ENCODE results near the gene TMUB1. TPM values are rescaled to one million over a fixed set of nuclear protein-coding genes. Genes with fewer than 3 reads are reported as not detected.

The TMUB1 gene
- 10 to 100 TPM; 25.7 to 35.2 TPM for total RNA-seq

- no peak for TF ChIP-seq CTCF (IDR thresholded peaks at IDR 0.05)
- no peak for ATAC-seq (ENCODE audit: insufficient number of reproducible peaks, low FRiP score, low read depth)
- peaks cover 37 to 63% of the 10 kb centered on the region in 2 donors for H3K4me1 ChIP-seq (ENCODE audit: control insufficient read depth in 1 of 2, low read depth in 2 of 2)
These were observed at the start of gene TMUB1 for GRCh38 chr7:151083071-151083823. TMUB1 (minus strand) TSS chr7:151083493; CDS start chr7:151082563, 930 bp downstream.

GRCh38 chr7:151132461-151133205, 49.3 kb upstream of the TMUB1 start:
- H3K4me3 ChIP-seq = no peak overlapping the region
- no peaks in the 10 kb centered on the region for H3K27me3 ChIP-seq (replicated peaks; ENCODE audit: insufficient read depth)
- no peaks in the 10 kb centered on the region for H3K9me3 ChIP-seq
- no peak for TF ChIP-seq CTCF (IDR thresholded peaks at IDR 0.05)
- ATAC-seq (ENCODE audit: insufficient number of reproducible peaks, low FRiP score, low read depth) (no peak), DNase-seq (ENCODE audit: low spot score) (no peak)
- no peaks in the 10 kb centered on the region for H3K4me1 ChIP-seq (ENCODE audit: control insufficient read depth in 1 of 2, low read depth in 2 of 2)
- peaks cover 65% of the 10 kb centered on the region for H3K36me3 ChIP-seq
- no peak overlapping the region for H3K27ac ChIP-seq

More at GRCh38 chr7:151083071-151083823, at the start of gene TMUB1:
- no peaks in the 10 kb centered on the region for H3K9me3 ChIP-seq
- no peaks in the 10 kb centered on the region for H3K27me3 ChIP-seq (replicated peaks; ENCODE audit: insufficient read depth)
- no peaks in the 10 kb centered on the region for H3K36me3 ChIP-seq
- no peak for DNase-seq (ENCODE audit: low spot score)
- H3K4me3 ChIP-seq = peak within 1 kb of the TSS; percentile 98
- peak within 1 kb of the TSS; percentile 96 to 99 for H3K27ac ChIP-seq

GRCh38 chr7:151131592-151132293, 48.5 kb upstream of the TMUB1 start:
- no peaks in the 10 kb centered on the region for H3K9me3 ChIP-seq
- H3K27me3 ChIP-seq (replicated peaks; ENCODE audit: insufficient read depth) = no peaks in the 10 kb centered on the region
- no peak overlapping the region for H3K27ac ChIP-seq
- DNase-seq (ENCODE audit: low spot score) (no peak), ATAC-seq (ENCODE audit: insufficient number of reproducible peaks, low FRiP score, low read depth) (no peak)
- peaks cover 62% of the 10 kb centered on the region for H3K36me3 ChIP-seq
- H3K4me1 ChIP-seq (ENCODE audit: control insufficient read depth in 1 of 2, low read depth in 2 of 2) = no peaks in the 10 kb centered on the region
- TF ChIP-seq CTCF (IDR thresholded peaks at IDR 0.05) = no peak
- H3K4me3 ChIP-seq = no peak overlapping the region

GRCh38 chr7:151131224-151131591, 47.9 kb upstream of the TMUB1 start:
- no peak for DNase-seq (ENCODE audit: low spot score)
- no peaks in the 10 kb centered on the region for H3K27me3 ChIP-seq (replicated peaks; ENCODE audit: insufficient read depth)
- no peak overlapping the region for H3K27ac ChIP-seq
- H3K4me3 ChIP-seq = no peak overlapping the region
- no peak for ATAC-seq (ENCODE audit: insufficient number of reproducible peaks, low FRiP score, low read depth)
- H3K36me3 ChIP-seq = peaks cover 58% of the 10 kb centered on the region
- no peak for TF ChIP-seq CTCF (IDR thresholded peaks at IDR 0.05)
- H3K9me3 ChIP-seq = no peaks in the 10 kb centered on the region
- no peaks in the 10 kb centered on the region for H3K4me1 ChIP-seq (ENCODE audit: control insufficient read depth in 1 of 2, low read depth in 2 of 2)

GRCh38 chr7:151130741-151131157, 47.5 kb upstream of the TMUB1 start:
- Histone ChIP-seq H3K4me3 (no peak overlapping the region), H3K36me3 (peaks cover 54% of the 10 kb centered on the region), H3K27me3 (replicated peaks; ENCODE audit: insufficient read depth) (no peaks in the 10 kb centered on the region), H3K4me1 (ENCODE audit: control insufficient read depth in 1 of 2, low read depth in 2 of 2) (peaks cover 0 to under 1% of the 10 kb centered on the region in 2 donors), H3K9me3 (no peaks in the 10 kb centered on the region), H3K27ac (no peak overlapping the region)
- TF ChIP-seq CTCF (IDR thresholded peaks at IDR 0.05) = no peak
- no peak for ATAC-seq (ENCODE audit: insufficient number of reproducible peaks, low FRiP score, low read depth)
- no peak for DNase-seq (ENCODE audit: low spot score)

Data from thoracic aorta (tissue), 2 donors.